SK-N-SH (cell line): ENCODE measurements around the gene HPX. TPM values are rescaled to one million over a fixed set of nuclear protein-coding genes. Genes with fewer than 3 reads are reported as not detected.

ENCODE experiments used
- CTCF ChIA-PET: fragments of 300-600, 350-600 bp; formaldehyde crosslinking; extraction: SDS; loops from one replicate; lab custom pipeline; 2021; lab: Yijun Ruan, JAX
- POLR2A ChIA-PET: fragments of 350-600 bp; sonication (Branson Sonifier 250); formaldehyde crosslinking; extraction: SDS; loops from one replicate; lab custom pipeline; 2020; ENCODE audit warnings: antibody characterized with exemption, inconsistent platforms; lab: Yijun Ruan, JAX
- DNase-seq: peaks from one replicate; pipeline ENCODE4 v3.0.0; 2012
- H2AFZ ChIP-seq: fragments of 200-600 bp; sonication (generic); 2 replicates; pipeline ENCODE4 v1.8.1; 2016; ENCODE audit warnings: antibody characterized with exemption, mild to moderate bottlenecking, low read depth
- H3F3A ChIP-seq: fragments of 200-600 bp; sonication (generic); replicated peaks from 2 replicates; pipeline ENCODE3; 2016; ENCODE audit warnings: antibody characterized with exemption, mild to moderate bottlenecking; ENCODE audit not compliant: insufficient read depth
- H3K27ac ChIP-seq, 2 experiments: fragments of 200-500 bp in 1 of 2; fragments of 200-600 bp in 1 of 2; sonication (Bioruptor generic) in 1 of 2; sonication (generic), shearing (Covaris generic) in 1 of 2; 2 replicates each; pipeline versions ENCODE4 v1.5.1 to v1.6.1; 2014 to 2016; ENCODE audit warnings: low read depth in 2 of 2, inconsistent platforms in 1 of 2, low read length in 1 of 2, mild to moderate bottlenecking in 1 of 2, mixed read lengths in 1 of 2
- H3K27me3 ChIP-seq: fragments of 200-600 bp; sonication (generic), shearing (Covaris generic); 2 replicates; pipeline ENCODE4 v1.6.1; 2016; ENCODE audit warnings: mixed run types; ENCODE audit not compliant: insufficient read depth
- H3K36me3 ChIP-seq, 2 experiments: fragments of 200-500 bp in 1 of 2; fragments of 200-600 bp in 1 of 2; sonication (Bioruptor generic) in 1 of 2; sonication (generic) in 1 of 2; replicated peaks in 1 of 2; 2 replicates each; pipeline versions ENCODE3 to v1.5.1; 2014 to 2016; ENCODE audit warnings: low read length in 1 of 2, mild to moderate bottlenecking in 1 of 2; ENCODE audit not compliant: insufficient read depth in 2 of 2, control insufficient read depth in 1 of 2
- H3K4me1 ChIP-seq, 2 experiments: fragments of 200-500 bp in 1 of 2; fragments of 200-600 bp in 1 of 2; sonication (Bioruptor generic) in 1 of 2; sonication (generic), shearing (Covaris generic) in 1 of 2; 2 replicates each; pipeline versions ENCODE4 v1.5.1 to v1.6.1; 2014 to 2016; ENCODE audit warnings: low read depth in 1 of 2, low read length in 1 of 2, mixed run types in 1 of 2; ENCODE audit not compliant: insufficient read depth in 2 of 2, control insufficient read depth in 1 of 2
- H3K4me2 ChIP-seq: fragments of 200-600 bp; sonication (generic), shearing (Covaris generic); 2 replicates; pipeline ENCODE4 v1.6.1; 2017; ENCODE audit warnings: mixed run types
- H3K4me3 ChIP-seq, 2 experiments: fragments of 200-500 bp in 1 of 2; fragments of 200-600 bp in 1 of 2; sonication (Bioruptor generic) in 1 of 2; sonication (generic), shearing (Covaris generic) in 1 of 2; 2 replicates each; pipeline versions ENCODE4 v1.5.1 to v1.8.1; 2014 to 2016; ENCODE audit warnings: low read depth in 2 of 2, inconsistent platforms in 1 of 2, low read length in 1 of 2, mild to moderate bottlenecking in 1 of 2, mixed read lengths in 1 of 2, moderate library complexity in 1 of 2
- H3K79me2 ChIP-seq: fragments of 200-600 bp; sonication (generic); 2 replicates; pipeline ENCODE4 v1.8.1; 2017; ENCODE audit warnings: mild to moderate bottlenecking; ENCODE audit not compliant: insufficient read depth
- H3K9ac ChIP-seq: fragments of 200-600 bp; sonication (generic); 2 replicates; pipeline ENCODE4 v1.6.1; 2017; ENCODE audit warnings: mixed run types
- H3K9me2 ChIP-seq: fragments of 200-600 bp; sonication (generic); 2 replicates; pipeline ENCODE4 v1.6.1; 2017; ENCODE audit warnings: mixed run types
- H3K9me3 ChIP-seq: fragments of 200-600 bp; sonication (generic); 2 replicates; pipeline ENCODE4 v1.6.1; 2017; ENCODE audit warnings: mixed run types, mild to moderate bottlenecking, moderate library complexity
- H4K20me1 ChIP-seq: fragments of 200-600 bp; sonication (generic); 2 replicates; pipeline ENCODE4 v1.6.1; 2017; ENCODE audit warnings: mild to moderate bottlenecking, mixed run types; ENCODE audit not compliant: insufficient read depth
- GATA2 ChIP-seq: sonication (generic); formaldehyde crosslinking; IDR thresholded peaks from 2 replicates; pipeline ENCODE4 v1.5.0; 2020; ENCODE audit warnings: mild to moderate bottlenecking, missing genetic modification reagents
- MAX ChIP-seq: IDR thresholded peaks from 2 replicates; pipeline ENCODE4 v1.4.0; 2012; ENCODE audit warnings: low read depth
- MEF2A ChIP-seq: IDR thresholded peaks from 2 replicates; pipeline ENCODE4 v1.4.0; 2012; ENCODE audit warnings: low read depth, borderline replicate concordance
- MXI1 ChIP-seq: IDR thresholded peaks from 2 replicates; pipeline ENCODE4 v1.6.1; 2012; ENCODE audit warnings: mild to moderate bottlenecking, low read depth, low read length, improper control_type of control experiment
- RAD21 ChIP-seq: IDR thresholded peaks from 2 replicates; pipeline ENCODE4 v1.6.1; 2012; ENCODE audit warnings: mild to moderate bottlenecking, low read length
- RFX5 ChIP-seq: IDR thresholded peaks from 2 replicates; pipeline ENCODE4 v1.6.1; 2012; ENCODE audit warnings: mild to moderate bottlenecking, improper control_type of control experiment, low read length
- RXRA ChIP-seq: IDR thresholded peaks from 2 replicates; pipeline ENCODE4 v1.4.0; 2012; ENCODE audit warnings: low read depth, mild to moderate bottlenecking, borderline replicate concordance
- SIN3A ChIP-seq: IDR thresholded peaks from 2 replicates; pipeline ENCODE4 v1.6.1; 2012; ENCODE audit warnings: low read depth, mild to moderate bottlenecking, low read length, moderate library complexity, borderline replicate concordance
- SMC3 ChIP-seq: IDR thresholded peaks from 2 replicates; pipeline ENCODE4 v1.6.1; 2012; ENCODE audit warnings: low read depth, low read length, improper control_type of control experiment
- USF2 ChIP-seq: fragments of 150-350 bp; IDR thresholded peaks from 2 replicates; pipeline ENCODE4 v1.6.1; 2017; ENCODE audit warnings: antibody characterized with exemption, low read length, low read depth, borderline replicate concordance
- WGBS: methylation state at CpG from one replicate; pipeline ENCODE4 v1.1.6; 2017; ENCODE audit warnings: low lambda C conversion rate; 5-methylcytosine and 5-hydroxymethylcytosine counted together
- polyA plus RNA-seq, 3 experiments: library from polyadenylated mRNA; depleted of rRNA; stranded (reverse); fragments of >200 nt; gene quantifications; 2 replicates each; pipeline ENCODE4 v1.2.3, GENCODE V29; 2012
- TF ChIP-seq, protein P1 (sequence below): IDR thresholded peaks from 2 replicates; pipeline ENCODE4 v1.4.0; 2012; ENCODE audit warnings: low read depth, borderline replicate concordance
- TF ChIP-seq, protein P2 (sequence below): fragments of 150-350 bp; IDR thresholded peaks from 2 replicates; pipeline ENCODE4 v1.6.1; 2016; ENCODE audit warnings: mild to moderate bottlenecking, low read depth, low read length

HPX gene
- polyA plus RNA-seq, 1 of the 3 experiments (the other 2 are of a cell fraction), result 1.8 TPM

DNA sequence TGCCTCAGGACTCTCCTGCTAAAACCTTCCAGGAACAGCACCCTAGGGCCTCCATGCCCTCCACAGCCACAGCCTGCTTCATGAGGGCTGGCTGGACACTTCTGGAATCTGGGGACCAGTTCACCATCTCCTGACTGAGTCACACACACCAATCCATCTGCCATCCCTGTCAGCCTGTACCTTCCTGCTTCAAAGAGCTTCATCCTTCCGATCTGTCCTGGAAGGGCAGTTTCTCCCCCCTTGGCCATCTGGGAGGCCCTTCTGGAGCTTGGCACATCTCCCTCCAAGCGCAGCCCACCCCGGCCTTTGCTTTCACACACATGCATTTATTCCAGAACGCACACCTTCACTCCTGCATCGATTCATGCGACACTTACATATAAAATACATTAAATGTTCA lies 34.9 kb downstream of the HPX start:
- Histone ChIP-seq H3F3A (peaks cover 2% of the 10 kb centered on the region), H3K9me3 (no peaks in the 10 kb centered on the region), H3K79me2 (no peaks in the 10 kb centered on the region), H3K4me1 (peaks cover 0 to 13% of the 10 kb centered on the region in 2 experiments; a peak in 1 of 4 replicates), H4K20me1 (no peaks in the 10 kb centered on the region), H3K27ac (no peak overlapping the region), H3K9me2 (no peaks in the 10 kb centered on the region), H2AFZ (no peak overlapping the region), H3K36me3 (peaks cover 0 to 14% of the 10 kb centered on the region in 2 experiments), H3K4me3 (no peak overlapping the region), H3K4me2 (no peak overlapping the region), H3K9ac (no peak overlapping the region), H3K27me3 (no peaks in the 10 kb centered on the region)
- 94% methylated on average over 6 of the region's 6 CpGs for WGBS
- DNase-seq, result no peak
- POLR2A ChIA-PET, result interaction anchor here (0.9 to 2.1 kb wide), 3 partner anchors 12 to 16 kb away, joined by 3 to 6 read pairs (median 4); partner anchors contain the start of genes APBB1 and SMPD1
- no peak for TF ChIP-seq GATA2
- TF ChIP-seq, protein P1, sequence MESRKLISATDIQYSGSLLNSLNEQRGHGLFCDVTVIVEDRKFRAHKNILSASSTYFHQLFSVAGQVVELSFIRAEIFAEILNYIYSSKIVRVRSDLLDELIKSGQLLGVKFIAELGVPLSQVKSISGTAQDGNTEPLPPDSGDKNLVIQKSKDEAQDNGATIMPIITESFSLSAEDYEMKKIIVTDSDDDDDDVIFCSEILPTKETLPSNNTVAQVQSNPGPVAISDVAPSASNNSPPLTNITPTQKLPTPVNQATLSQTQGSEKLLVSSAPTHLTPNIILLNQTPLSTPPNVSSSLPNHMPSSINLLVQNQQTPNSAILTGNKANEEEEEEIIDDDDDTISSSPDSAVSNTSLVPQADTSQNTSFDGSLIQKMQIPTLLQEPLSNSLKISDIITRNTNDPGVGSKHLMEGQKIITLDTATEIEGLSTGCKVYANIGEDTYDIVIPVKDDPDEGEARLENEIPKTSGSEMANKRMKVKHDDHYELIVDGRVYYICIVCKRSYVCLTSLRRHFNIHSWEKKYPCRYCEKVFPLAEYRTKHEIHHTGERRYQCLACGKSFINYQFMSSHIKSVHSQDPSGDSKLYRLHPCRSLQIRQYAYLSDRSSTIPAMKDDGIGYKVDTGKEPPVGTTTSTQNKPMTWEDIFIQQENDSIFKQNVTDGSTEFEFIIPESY, result no peak
- TF ChIP-seq RFX5, result no peak
- TF ChIP-seq SIN3A, result no peak
- TF ChIP-seq, protein P2, sequence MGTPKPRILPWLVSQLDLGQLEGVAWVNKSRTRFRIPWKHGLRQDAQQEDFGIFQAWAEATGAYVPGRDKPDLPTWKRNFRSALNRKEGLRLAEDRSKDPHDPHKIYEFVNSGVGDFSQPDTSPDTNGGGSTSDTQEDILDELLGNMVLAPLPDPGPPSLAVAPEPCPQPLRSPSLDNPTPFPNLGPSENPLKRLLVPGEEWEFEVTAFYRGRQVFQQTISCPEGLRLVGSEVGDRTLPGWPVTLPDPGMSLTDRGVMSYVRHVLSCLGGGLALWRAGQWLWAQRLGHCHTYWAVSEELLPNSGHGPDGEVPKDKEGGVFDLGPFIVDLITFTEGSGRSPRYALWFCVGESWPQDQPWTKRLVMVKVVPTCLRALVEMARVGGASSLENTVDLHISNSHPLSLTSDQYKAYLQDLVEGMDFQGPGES, result no peak
- no peak for TF ChIP-seq USF2
- no peak for TF ChIP-seq MAX
- no peak for TF ChIP-seq SMC3
- TF ChIP-seq RAD21, result no peak
- no peak for TF ChIP-seq RXRA
- TF ChIP-seq MEF2A, result no peak
- no peak for TF ChIP-seq MXI1
- CTCF ChIA-PET, result interaction anchor here (1.2 to 2.4 kb wide), 4 partner anchors 13 to 43 kb away, joined by 3 to 9 read pairs (median 8); partner anchors contain the start of gene APBB1
